Lung (tissue), 12 donors: ENCODE data around the gene ACHE. TPM values are rescaled to one million over a fixed set of nuclear protein-coding genes. Genes with fewer than 3 reads are reported as not detected.

Experiments
- ATAC-seq: fragments of 200-7000 bp; cut with Tn5 transposase; one replicate; pipeline ENCODE4 v1.9.1; 2020; ENCODE audit warnings: moderate number of reproducible peaks; ENCODE audit not compliant: insufficient read depth, low FRiP score
- DNase-seq, 3 donors: peaks; one replicate each; pipeline ENCODE4 v3.0.0-alpha.2; 2013 to 2017
- H3K27ac ChIP-seq, 2 donors: one replicate each; pipeline ENCODE4 v1.5.1; 2013; ENCODE audit warnings: mild to moderate bottlenecking in 2 of 2, moderate library complexity in 2 of 2, control low read depth in 1 of 2, inconsistent platforms in 1 of 2, low read depth in 1 of 2, low read length in 1 of 2
- H3K27me3 ChIP-seq, 3 donors: one replicate each; pipeline ENCODE4 v1.5.1; 2013; ENCODE audit warnings: low read length in 2 of 3; ENCODE audit not compliant: control insufficient read depth in 3 of 3, insufficient read depth in 3 of 3
- H3K36me3 ChIP-seq, 4 donors: one replicate each; pipeline ENCODE4 v1.5.1; 2013; ENCODE audit warnings: low read length in 4 of 4, mild to moderate bottlenecking in 1 of 4, moderate library complexity in 1 of 4; ENCODE audit not compliant: control insufficient read depth in 4 of 4, insufficient read depth in 4 of 4
- H3K4me1 ChIP-seq, 5 donors: one replicate each; pipeline ENCODE4 v1.5.1; 2013; ENCODE audit warnings: low read length in 5 of 5, mild to moderate bottlenecking in 2 of 5, moderate library complexity in 1 of 5; ENCODE audit not compliant: control insufficient read depth in 5 of 5, insufficient read depth in 5 of 5
- H3K4me3 ChIP-seq: one replicate; pipeline ENCODE4 v1.5.1; 2013; ENCODE audit warnings: mild to moderate bottlenecking, control low read depth, moderate library complexity
- H3K9ac ChIP-seq, 2 donors: one replicate each; pipeline ENCODE4 v1.5.1; 2013; ENCODE audit warnings: low read length in 2 of 2, control low read depth in 1 of 2; ENCODE audit not compliant: insufficient read depth in 1 of 2
- H3K9me3 ChIP-seq, 4 donors: one replicate each; pipeline ENCODE4 v1.5.1; 2013; ENCODE audit warnings: low read length in 3 of 4, mild to moderate bottlenecking in 1 of 4, moderate library complexity in 1 of 4; ENCODE audit not compliant: control insufficient read depth in 4 of 4, insufficient read depth in 3 of 4
- CTCF ChIP-seq: IDR thresholded peaks from 2 replicates; pipeline ENCODE4 v1.5.1; 2012; ENCODE audit warnings: mild to moderate bottlenecking; ENCODE audit errors: control extremely low read depth, extremely low read depth
- WGBS, 2 donors: extraction: QIAGEN DNeasy Blood & Tissue Kit; methylation state at CpG; one replicate each; pipeline ENCODE4 v1.1.7; 2013; 5-methylcytosine and 5-hydroxymethylcytosine counted together
- polyA plus RNA-seq, 2 donors: library from polyadenylated mRNA; stranded (reverse); fragments of 200-250 nt; gene quantifications; one replicate each; pipeline ENCODE4 v1.2.1, GENCODE V29; 2013
- total RNA-seq, 2 donors: library from RNA; depleted of rRNA in 1 of 2; stranded (reverse); fragments of >200 nt in 1 of 2; gene quantifications; one replicate each; pipeline ENCODE4 v1.2.1, GENCODE V29; 2014 to 2021
- donor health status: control.
- donor health status: control.
- donor health status: Bipolar disorder and iron deficiency.
- donor health status: healthy.
- donor health status: DM: yes; HTN: yes; CAD: no.

ACHE gene
- total and polyA plus RNA-seq, 4 donors: 2.6 to 8.2 (median 6.7) TPM

- no peak for DNase-seq
- ATAC-seq: no peak
- no peak overlapping the region for H3K9ac ChIP-seq
- no peak for TF ChIP-seq CTCF
- no peak overlapping the region for H3K27ac ChIP-seq
- H3K27me3 ChIP-seq: no peaks in the 10 kb centered on the region
- H3K9me3 ChIP-seq: no peaks in the 10 kb centered on the region
- H3K4me1 ChIP-seq: peaks cover 0 to 14% (median 4%) of the 10 kb centered on the region in 5 donors
- WGBS, 2 donors: 93 to 94% methylated on average over 7 of the region's 7 CpGs
- no peak overlapping the region for H3K4me3 ChIP-seq
- peaks cover 22 to 60% (median 45%) of the 10 kb centered on the region in 4 donors for H3K36me3 ChIP-seq
Measured at GRCh38 chr7:100880645-100881044, 15.0 kb downstream of the ACHE start.

- no peaks in the 10 kb centered on the region for H3K27me3 ChIP-seq
- TF ChIP-seq CTCF: no peak
- DNase-seq (no peak), ATAC-seq (no peak)
- peaks cover 0 to 14% (median 5%) of the 10 kb centered on the region in 5 donors for H3K4me1 ChIP-seq
- no peak overlapping the region for H3K27ac ChIP-seq
- 84 to 87% methylated on average over 11 of the region's 11 CpGs for WGBS, 2 donors
- peaks cover 22 to 52% (median 38%) of the 10 kb centered on the region in 4 donors for H3K36me3 ChIP-seq
- H3K9ac ChIP-seq: no peak overlapping the region
- no peak overlapping the region for H3K4me3 ChIP-seq
- H3K9me3 ChIP-seq: no peaks in the 10 kb centered on the region
Measured at GRCh38 chr7:100879685-100880261, 15.9 kb downstream of the ACHE start.

GRCh38 chr7:100878685-100879084 is 17.0 kb downstream of the ACHE start:
- Histone ChIP-seq H3K27ac (no peak overlapping the region), H3K4me3 (no peak overlapping the region), H3K27me3 (no peaks in the 10 kb centered on the region), H3K9ac (no peak overlapping the region), H3K9me3 (no peaks in the 10 kb centered on the region), H3K4me1 (peaks cover 3 to 20% (median 12%) of the 10 kb centered on the region in 5 donors), H3K36me3 (peaks cover 13 to 42% (median 31%) of the 10 kb centered on the region in 4 donors)
- TF ChIP-seq CTCF: no peak
- no peak for DNase-seq
- WGBS, 2 donors: 79 to 92% methylated on average over 6 of the region's 6 CpGs
- ATAC-seq: no peak

GRCh38 chr7:100878013-100878412 is 17.7 kb downstream of the ACHE start:
- WGBS, 2 donors: 83 to 90% methylated on average over 7 of the region's 7 CpGs
- Histone ChIP-seq H3K36me3 (peaks cover 11 to 39% (median 30%) of the 10 kb centered on the region in 4 donors), H3K9me3 (no peaks in the 10 kb centered on the region), H3K4me3 (no peak overlapping the region), H3K4me1 (peaks cover 3 to 20% (median 12%) of the 10 kb centered on the region in 5 donors), H3K9ac (no peak overlapping the region), H3K27me3 (no peaks in the 10 kb centered on the region), H3K27ac (no peak overlapping the region)
- ATAC-seq: no peak
- DNase-seq: no peak
- no peak for TF ChIP-seq CTCF
